Breast epithelium (tissue), 4 donors: ENCODE measurements around the gene DYRK1A. TPM values are rescaled to one million over a fixed set of nuclear protein-coding genes. Genes with fewer than 3 reads are reported as not detected.

ENCODE experiments used
- DNase-seq, 2 donors: peaks; one replicate each; pipeline ENCODE4 v3.0.0-alpha.2; 2019; ENCODE audit warnings: low spot score in 2 of 2
- H3K27ac ChIP-seq, 2 donors: fragments of 200-600 bp; sonication (generic) in 1 of 2; one replicate each; pipeline ENCODE4 v1.5.1; 2016 to 2019; ENCODE audit warnings: mild to moderate bottlenecking in 1 of 2
- H3K27me3 ChIP-seq, 2 donors: fragments of 200-600 bp; sonication (generic) in 1 of 2; one replicate each; pipeline versions ENCODE4 v1.5.1 to v1.6.0; 2017 to 2019; ENCODE audit warnings: control low read depth in 1 of 2, mild to moderate bottlenecking in 1 of 2
- H3K36me3 ChIP-seq: fragments of 200-600 bp; one replicate; pipeline ENCODE4 v1.5.1; 2019
- H3K4me1 ChIP-seq, 2 donors: fragments of 200-600 bp; sonication (generic); one replicate each; pipeline ENCODE4 v1.5.1; 2016 to 2019; ENCODE audit warnings: control low read depth in 1 of 2
- H3K4me3 ChIP-seq, 3 donors: fragments of 200-600 bp; sonication (generic); 1 replicate in 2 of 3; 2 replicates in 1 of 3; pipeline ENCODE4 v1.5.1; 2016 to 2019; ENCODE audit warnings: mild to moderate bottlenecking in 3 of 3, moderate library complexity in 2 of 3
- H3K9me3 ChIP-seq, 2 donors: fragments of 200-600 bp; sonication (generic) in 1 of 2; one replicate each; pipeline ENCODE4 v1.5.1; 2016 to 2019; ENCODE audit warnings: control low read depth in 1 of 2
- CTCF ChIP-seq, 3 donors: fragments of 450-650 bp; IDR thresholded peaks; one replicate each; pipeline ENCODE4 v1.5.1; 2016 to 2017; ENCODE audit warnings: antibody characterized with exemption in 3 of 3, mild to moderate bottlenecking in 3 of 3, moderate library complexity in 3 of 3
- POLR2A ChIP-seq: fragments of 450-650 bp; IDR thresholded peaks from one replicate; pipeline ENCODE4 v1.6.1; 2016; ENCODE audit warnings: antibody characterized with exemption, mild to moderate bottlenecking, moderate library complexity
- POLR2AphosphoS5 ChIP-seq, 3 donors: sonication (generic); formaldehyde crosslinking; IDR thresholded peaks; one replicate each; pipeline ENCODE4 v1.6.1; 2017; ENCODE audit warnings: antibody characterized with exemption in 3 of 3
- intact Hi-C: fragments of 100-400 bp; cut with DNase I; formaldehyde crosslinking; loops from one replicate; pipeline ENCODE4 v1.15.1; 2023; ENCODE audit warnings: low total_unique reads
- total RNA-seq, 3 donors: library from RNA; depleted of rRNA; stranded (reverse); fragments of >200 nt; gene quantifications; one replicate each; pipeline ENCODE4 v1.1.0, GENCODE V29; 2016

The DYRK1A gene
- total RNA-seq, 3 donors from 2014 or later = 71.7 to 138 (median 93.1) TPM

- H3K9me3 ChIP-seq = no peaks in the 10 kb centered on the region
- H3K4me3 ChIP-seq = no peak overlapping the region
- DNase-seq = no peak
- H3K27ac ChIP-seq = no peak overlapping the region
- no peak for TF ChIP-seq POLR2A
- no peak for TF ChIP-seq POLR2AphosphoS5 (IDR thresholded peaks at IDR 0.05)
- no peak for TF ChIP-seq CTCF (IDR thresholded peaks at IDR 0.05)
- no peaks in the 10 kb centered on the region for H3K4me1 ChIP-seq
- H3K27me3 ChIP-seq = no peaks in the 10 kb centered on the region
- peaks cover 19% of the 10 kb centered on the region for H3K36me3 ChIP-seq
- intact Hi-C loops = no loop called here
Observed at GRCh38 chr21:37509802-37510393, 143.3 kb downstream of the DYRK1A start.

GRCh38 chr21:37511848-37512247 lies 145.3 kb downstream of the DYRK1A start:
- H3K27me3 ChIP-seq = no peaks in the 10 kb centered on the region
- no peaks in the 10 kb centered on the region for H3K4me1 ChIP-seq
- intact Hi-C loops = no loop called here
- DNase-seq = no peak
- no peak for TF ChIP-seq POLR2A
- no peak for TF ChIP-seq CTCF (IDR thresholded peaks at IDR 0.05)
- TF ChIP-seq POLR2AphosphoS5 (IDR thresholded peaks at IDR 0.05) = no peak
- H3K27ac ChIP-seq = no peak overlapping the region
- no peak overlapping the region for H3K4me3 ChIP-seq
- H3K9me3 ChIP-seq = no peaks in the 10 kb centered on the region
- peaks cover 12% of the 10 kb centered on the region for H3K36me3 ChIP-seq

- DNase-seq = no peak
- Histone ChIP-seq H3K27ac (no peak overlapping the region), H3K4me1 (no peaks in the 10 kb centered on the region), H3K36me3 (peaks cover 7% of the 10 kb centered on the region), H3K4me3 (no peak overlapping the region), H3K9me3 (no peaks in the 10 kb centered on the region), H3K27me3 (no peaks in the 10 kb centered on the region)
- intact Hi-C loops = no loop called here
- no peak for TF ChIP-seq CTCF (IDR thresholded peaks at IDR 0.05)
- TF ChIP-seq POLR2AphosphoS5 (IDR thresholded peaks at IDR 0.05) = no peak
- no peak for TF ChIP-seq POLR2A
Observed at GRCh38 chr21:37513383-37513782, 146.8 kb downstream of the DYRK1A start.

GRCh38 chr21:37514038-37514667 lies 147.6 kb downstream of the DYRK1A start:
- Histone ChIP-seq H3K27me3 (no peaks in the 10 kb centered on the region), H3K27ac (no peak overlapping the region), H3K4me3 (no peak overlapping the region), H3K9me3 (no peaks in the 10 kb centered on the region), H3K4me1 (no peaks in the 10 kb centered on the region), H3K36me3 (peaks cover 7% of the 10 kb centered on the region)
- intact Hi-C loops = no loop called here
- TF ChIP-seq POLR2A = no peak
- TF ChIP-seq POLR2AphosphoS5 (IDR thresholded peaks at IDR 0.05) = no peak
- no peak for TF ChIP-seq CTCF (IDR thresholded peaks at IDR 0.05)
- no peak for DNase-seq

- H3K27me3 ChIP-seq = no peaks in the 10 kb centered on the region
- H3K4me1 ChIP-seq = no peaks in the 10 kb centered on the region
- no peaks in the 10 kb centered on the region for H3K9me3 ChIP-seq
- peaks cover 7% of the 10 kb centered on the region for H3K36me3 ChIP-seq
- no peak overlapping the region for H3K4me3 ChIP-seq
- DNase-seq = no peak
- TF ChIP-seq CTCF (IDR thresholded peaks at IDR 0.05) (no peak), POLR2AphosphoS5 (IDR thresholded peaks at IDR 0.05) (no peak), POLR2A (no peak)
- H3K27ac ChIP-seq = no peak overlapping the region
- intact Hi-C loops = no loop called here
Observed at GRCh38 chr21:37516998-37517397, 150.4 kb downstream of the DYRK1A start.
